Vagina (tissue), 2 donors: ENCODE results near the gene CST7.

Experiments
- CTCF ChIP-seq, 3 experiments: fragments of 450-650 bp in 2 of 3; fragments of 200-600 bp in 1 of 3; sonication (generic) in 1 of 3; IDR thresholded peaks; one replicate each; pipeline ENCODE4 v1.5.1; 2017 to 2019; ENCODE audit warnings: antibody characterized with exemption in 3 of 3, mild to moderate bottlenecking in 2 of 3, moderate library complexity in 2 of 3
- POLR2AphosphoS5 ChIP-seq, 2 donors: sonication (generic); formaldehyde crosslinking; IDR thresholded peaks; one replicate each; pipeline ENCODE4 v1.9.0; 2017; ENCODE audit warnings: antibody characterized with exemption in 2 of 2, mild to moderate bottlenecking in 2 of 2, low read depth in 1 of 2; ENCODE audit not compliant: insufficient read depth in 1 of 2

GRCh38 chr20:24942679-24943078 is 6.4 kb upstream of the CST7 start:
- TF ChIP-seq POLR2AphosphoS5 (IDR thresholded peaks at IDR 0.05; ENCODE audit: insufficient read depth in 1 of 2, low read depth in 1 of 2), result no peak
- no peak for TF ChIP-seq CTCF (IDR thresholded peaks at IDR 0.05)
